Neuronal stem cell (in vitro differentiated cells): ENCODE measurements around the gene RPL13.
A peak's percentile ranks its signal among the peaks of the same experiment; 100 is the strongest.

Experiments used
- DNase-seq: peaks from one replicate; pipeline ENCODE4 v3.0.0-alpha.2; 2013; ENCODE audit warnings: low spot score
- H2AFZ ChIP-seq: one replicate; pipeline ENCODE4 v1.6.1; 2013; ENCODE audit warnings: mild to moderate bottlenecking, low read length, inconsistent platforms
- H2AK5ac ChIP-seq: 2 replicates; pipeline ENCODE4 v1.6.1; 2013; ENCODE audit warnings: low read depth, mild to moderate bottlenecking, inconsistent platforms, low read length, moderate library complexity, mixed read lengths
- H2BK120ac ChIP-seq: 2 replicates; pipeline ENCODE4 v1.6.1; 2013; ENCODE audit warnings: low read depth, mild to moderate bottlenecking, inconsistent platforms, low read length, moderate library complexity, mixed read lengths
- H2BK12ac ChIP-seq: one replicate; pipeline ENCODE4 v1.6.1; 2013; ENCODE audit warnings: low read length, inconsistent platforms
- H2BK15ac ChIP-seq: 2 replicates; pipeline ENCODE4 v1.6.1; 2013; ENCODE audit warnings: mild to moderate bottlenecking, low read length, inconsistent platforms, mixed read lengths
- H2BK5ac ChIP-seq: one replicate; pipeline ENCODE4 v1.6.1; 2013; ENCODE audit warnings: inconsistent platforms, mild to moderate bottlenecking, low read length, moderate library complexity
- H3K14ac ChIP-seq: one replicate; pipeline ENCODE4 v1.6.1; 2013; ENCODE audit warnings: low read length, inconsistent platforms
- H3K18ac ChIP-seq: 2 replicates; pipeline ENCODE4 v1.6.1; 2013; ENCODE audit warnings: low read length, inconsistent platforms
- H3K23ac ChIP-seq: 2 replicates; pipeline ENCODE4 v1.6.1; 2013; ENCODE audit warnings: low read depth, mild to moderate bottlenecking, mixed read lengths, low read length, inconsistent platforms; ENCODE audit not compliant: poor library complexity
- H3K27ac ChIP-seq: replicated peaks from 3 replicates; pipeline ENCODE4 v1.5.1; 2013; ENCODE audit warnings: low read length, inconsistent platforms
- H3K27me3 ChIP-seq, 3 experiments: 2 replicates each; pipeline ENCODE4 v1.6.1; 2013; ENCODE audit warnings: low read length in 3 of 3, mild to moderate bottlenecking in 2 of 3, inconsistent platforms in 1 of 3, low read depth in 1 of 3, mixed read lengths in 1 of 3, moderate library complexity in 1 of 3; ENCODE audit not compliant: control insufficient read depth in 3 of 3, insufficient read depth in 3 of 3
- H3K36me3 ChIP-seq, 2 donors: replicated peaks in 1 of 2; 2 replicates each; pipeline ENCODE4 v1.6.1; 2013; ENCODE audit warnings: low read length in 2 of 2; ENCODE audit not compliant: control insufficient read depth in 2 of 2, insufficient read depth in 2 of 2
- H3K4ac ChIP-seq: 2 replicates; pipeline ENCODE4 v1.6.1; 2013; ENCODE audit warnings: inconsistent platforms, mild to moderate bottlenecking, low read length, moderate library complexity
- H3K4me1 ChIP-seq, 2 donors: 1 replicate in 1 of 2; 2 replicates in 1 of 2; pipeline ENCODE4 v1.6.1; 2013; ENCODE audit warnings: low read length in 2 of 2, low read depth in 1 of 2; ENCODE audit not compliant: control insufficient read depth in 2 of 2, insufficient read depth in 1 of 2
- H3K4me2 ChIP-seq: one replicate; pipeline ENCODE4 v1.6.1; 2013; ENCODE audit warnings: mild to moderate bottlenecking, low read length, inconsistent platforms; ENCODE audit not compliant: insufficient read depth, poor library complexity, severe bottlenecking
- H3K4me3 ChIP-seq, 2 donors: 2 replicates each; pipeline ENCODE4 v1.5.1; 2013; ENCODE audit warnings: low read length in 2 of 2, mild to moderate bottlenecking in 2 of 2, inconsistent platforms in 1 of 2, moderate library complexity in 1 of 2
- H3K79me1 ChIP-seq: one replicate; pipeline ENCODE4 v1.6.1; 2013; ENCODE audit warnings: low read depth, mild to moderate bottlenecking, inconsistent platforms, low read length, moderate library complexity
- H3K9ac ChIP-seq: one replicate; pipeline ENCODE4 v1.6.1; 2013; ENCODE audit warnings: mild to moderate bottlenecking, low read depth, low read length, inconsistent platforms; ENCODE audit not compliant: poor library complexity
- H3K9me3 ChIP-seq, 2 donors: replicated peaks in 1 of 2; 2 replicates each; pipeline versions ENCODE3 to v1.6.1; 2013; ENCODE audit warnings: low read length in 2 of 2, mild to moderate bottlenecking in 2 of 2, inconsistent platforms in 1 of 2, low read depth in 1 of 2, mixed read lengths in 1 of 2, moderate library complexity in 1 of 2; ENCODE audit not compliant: control insufficient read depth in 2 of 2, insufficient read depth in 1 of 2
- H4K8ac ChIP-seq: one replicate; pipeline ENCODE4 v1.6.1; 2013; ENCODE audit warnings: low read depth, mild to moderate bottlenecking, inconsistent platforms, low read length, moderate library complexity
- H4K91ac ChIP-seq: one replicate; pipeline ENCODE4 v1.6.1; 2013; ENCODE audit warnings: low read length, low read depth, mild to moderate bottlenecking, inconsistent platforms; ENCODE audit not compliant: poor library complexity
- WGBS, 2 donors: extraction: QIAGEN DNeasy Blood & Tissue Kit; methylation state at CpG; one replicate each; pipeline ENCODE4 v1.1.7; 2013; ENCODE audit warnings: missing lambda C conversion rate in 2 of 2, mixed read lengths in 1 of 2; ENCODE audit not compliant: insufficient read length in 2 of 2, insufficient replicate concordance in 1 of 2; ENCODE audit errors: extremely low coverage in 2 of 2; 5-methylcytosine and 5-hydroxymethylcytosine counted together

RPL13 gene

DNA sequence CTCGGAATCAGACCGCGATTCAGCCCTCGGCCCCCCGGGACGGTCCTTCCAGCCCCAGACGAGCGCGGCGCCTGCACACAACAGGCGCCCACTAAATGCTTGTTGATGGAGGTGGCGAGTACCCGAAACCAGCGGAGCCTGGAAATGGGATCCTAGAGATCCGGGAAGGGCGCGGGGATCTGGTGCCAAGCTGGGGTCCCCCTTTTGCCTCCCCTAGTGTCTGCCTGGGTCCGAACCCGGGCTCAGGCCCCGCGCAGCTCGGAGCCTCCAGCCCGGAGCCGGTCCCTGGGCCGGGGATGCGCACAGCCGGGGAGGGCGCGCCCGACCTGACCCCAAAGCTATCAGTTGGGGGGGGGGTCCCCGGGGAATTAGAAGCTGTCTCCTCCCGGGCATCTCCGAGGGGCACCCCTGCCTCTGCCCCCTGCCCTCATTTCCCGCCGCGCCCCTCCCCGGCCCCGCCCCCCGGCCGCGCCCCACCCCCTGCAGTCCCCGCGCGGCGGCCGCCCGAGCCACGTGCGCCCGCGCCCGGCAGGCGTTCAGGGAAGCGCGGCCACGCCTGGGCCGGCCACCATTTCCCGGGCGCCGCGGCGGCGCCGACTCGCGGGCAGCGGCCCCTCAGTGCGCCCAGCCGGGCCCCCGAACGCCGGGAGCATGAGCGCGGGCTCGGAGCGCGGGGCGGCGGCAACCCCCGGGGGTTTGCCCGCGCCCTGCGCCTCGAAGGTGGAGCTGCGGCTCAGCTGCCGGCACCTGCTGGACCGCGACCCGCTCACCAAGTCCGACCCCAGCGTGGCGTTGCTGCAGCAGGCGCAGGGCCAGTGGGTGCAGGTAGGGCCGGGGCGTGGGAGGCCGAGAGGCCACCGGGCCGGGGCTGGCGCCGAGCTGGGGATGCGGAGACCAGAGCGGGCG is 15.0 kb downstream of the RPL13 start, which contains the start of gene CPNE7:
CPNE7 (plus strand) TSS at position 512 of the 906 bp plus-strand sequence; CDS start at position 652, 140 bp downstream.
- H2BK12ac ChIP-seq, result no peak within 1 kb of the TSS
- peaks cover 0 to 3% of the 10 kb centered on the region in 2 donors for H3K9me3 ChIP-seq
- peak within 1 kb of the TSS; percentile 85 for H3K23ac ChIP-seq
- H3K36me3 ChIP-seq, result no peaks in the 10 kb centered on the region
- no peak within 1 kb of the TSS for H4K91ac ChIP-seq
- no peak within 1 kb of the TSS for H3K4ac ChIP-seq
- H3K27me3 ChIP-seq, result peaks cover 21 to 36% (median 27%) of the 10 kb centered on the region in 3 experiments
- H3K27ac ChIP-seq, result no peak within 1 kb of the TSS
- H3K4me1 ChIP-seq, result peaks cover 0 to 2% of the 10 kb centered on the region in 2 donors
- no CpG with 5 or more reads among the region's 103 CpGs for WGBS, 2 donors
- peak within 1 kb of the TSS; percentile 80 for H3K4me2 ChIP-seq
- no peak within 1 kb of the TSS for H2BK120ac ChIP-seq
- peak within 1 kb of the TSS; percentile 83 for H2AFZ ChIP-seq
- H3K79me1 ChIP-seq, result no peaks in the 10 kb centered on the region
- peak within 1 kb of the TSS; percentile 24 for H2BK5ac ChIP-seq
- peak within 1 kb of the TSS; percentile 95 for H2AK5ac ChIP-seq
- peak within 1 kb of the TSS; percentile 81 for H3K9ac ChIP-seq
- H3K4me3 ChIP-seq, result peak within 1 kb of the TSS; percentile 32 to 78
- no peak for DNase-seq
- H2BK15ac ChIP-seq, result peak within 1 kb of the TSS; percentile 83
- peak within 1 kb of the TSS; percentile 82 for H3K14ac ChIP-seq
- peak within 1 kb of the TSS; percentile 94 for H3K18ac ChIP-seq
- no peak within 1 kb of the TSS for H4K8ac ChIP-seq

DNA sequence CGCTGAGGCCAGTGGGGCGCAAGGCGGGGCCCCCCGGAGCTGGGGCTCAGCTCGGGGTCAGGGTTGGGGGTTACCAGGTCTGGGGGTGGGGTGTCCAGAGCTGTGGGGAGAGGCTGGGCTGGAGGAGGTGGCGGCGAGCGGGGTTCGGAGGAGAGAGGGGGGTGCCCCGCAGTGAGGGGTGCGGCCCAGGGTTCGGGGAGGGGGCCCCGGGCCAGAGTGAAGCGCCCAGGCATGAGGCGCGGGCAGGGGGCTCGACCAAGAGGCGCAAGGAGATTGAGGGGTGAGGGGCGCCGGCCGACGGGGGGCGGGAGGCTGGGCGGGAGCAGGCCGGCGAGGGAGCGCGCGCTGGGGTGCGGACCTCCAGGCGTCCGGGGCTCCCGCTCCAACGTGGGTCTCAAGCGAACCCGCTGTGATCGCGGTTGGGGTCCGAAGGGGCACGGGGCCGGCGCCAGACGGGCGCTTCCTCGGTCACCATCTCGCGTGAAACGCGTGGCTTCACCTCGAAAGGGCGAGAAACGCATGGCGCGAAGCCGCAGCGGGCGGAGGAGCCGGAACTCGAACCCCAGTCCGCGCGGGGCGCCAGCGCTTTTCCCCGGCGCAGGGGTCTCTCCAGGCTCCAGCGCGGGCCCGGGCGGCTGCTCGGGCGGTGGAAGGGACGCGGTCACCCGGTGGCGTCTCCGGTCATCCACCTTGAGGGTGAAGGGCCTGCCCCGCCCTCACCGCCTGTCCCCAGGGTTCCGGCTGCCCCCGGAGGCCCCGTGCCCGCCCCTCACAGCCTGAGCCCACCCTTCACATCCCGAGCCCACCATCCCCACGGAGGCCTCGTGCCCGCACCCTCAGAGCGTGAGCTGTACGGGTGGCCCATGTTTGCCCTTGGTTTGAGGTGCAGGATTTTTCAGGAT is 15.9 kb downstream of the RPL13 start:
- H2BK12ac ChIP-seq, result no peak overlapping the region
- H2AK5ac ChIP-seq, result peak overlapping the region; percentile 95
- no CpG with 5 or more reads among the region's 89 CpGs for WGBS, 2 donors
- no peaks in the 10 kb centered on the region for H3K79me1 ChIP-seq
- peak overlapping the region; percentile 80 for H3K4me2 ChIP-seq
- H2AFZ ChIP-seq, result peak overlapping the region; percentile 81
- H3K9ac ChIP-seq, result peak overlapping the region; percentile 81
- H2BK5ac ChIP-seq, result peak overlapping the region; percentile 24
- DNase-seq, result no peak
- peak overlapping the region in 1 of 2 donors; percentile 78 for H3K4me3 ChIP-seq
- no peak overlapping the region for H2BK120ac ChIP-seq
- H3K14ac ChIP-seq, result peak overlapping the region; percentile 82
- H3K9me3 ChIP-seq, result peaks cover 0 to 3% of the 10 kb centered on the region in 2 donors
- peaks cover 0 to 2% of the 10 kb centered on the region in 2 donors for H3K4me1 ChIP-seq
- H2BK15ac ChIP-seq, result peak overlapping the region; percentile 67
- H4K8ac ChIP-seq, result no peak overlapping the region
- peak overlapping the region; percentile 94 for H3K18ac ChIP-seq
- H3K27ac ChIP-seq, result no peak overlapping the region
- peak overlapping the region; percentile 53 for H3K4ac ChIP-seq
- H3K23ac ChIP-seq, result peak overlapping the region; percentile 85
- no peak overlapping the region for H4K91ac ChIP-seq
- H3K27me3 ChIP-seq, result peaks cover 21 to 36% (median 27%) of the 10 kb centered on the region in 3 experiments
- no peaks in the 10 kb centered on the region for H3K36me3 ChIP-seq

DNA sequence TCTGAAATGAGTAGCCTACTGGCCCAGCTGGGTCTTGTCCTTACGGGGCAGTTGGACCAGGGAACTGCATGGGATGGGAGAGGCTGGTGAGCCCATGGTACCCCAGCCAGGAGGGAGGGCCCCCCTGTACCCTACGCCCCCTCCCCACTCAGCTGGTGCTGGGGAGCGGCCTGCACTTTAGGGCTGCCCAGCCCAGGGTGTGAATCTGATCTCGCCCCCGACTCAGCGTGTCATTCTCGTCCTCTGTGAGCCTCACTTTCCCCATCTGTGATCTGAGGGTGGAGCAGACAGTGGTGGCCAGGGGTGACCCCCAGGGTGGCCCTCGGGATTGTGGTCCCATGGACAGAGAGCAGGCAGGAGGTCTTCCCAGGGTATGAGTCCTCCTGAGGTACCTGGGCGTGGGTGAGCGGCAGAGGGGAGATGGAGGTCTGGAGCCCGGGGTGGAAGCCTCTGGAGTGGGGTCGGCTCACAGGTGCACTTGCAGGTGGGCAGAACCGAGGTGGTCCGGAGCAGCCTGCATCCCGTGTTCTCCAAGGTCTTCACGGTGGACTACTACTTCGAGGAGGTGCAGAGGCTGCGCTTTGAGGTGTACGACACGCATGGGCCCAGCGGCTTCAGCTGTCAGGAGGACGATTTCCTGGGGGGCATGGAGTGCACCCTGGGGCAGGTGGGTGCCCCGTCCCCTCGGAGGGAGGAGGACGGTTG is 16.7 kb downstream of the RPL13 start:
- no CpG with 5 or more reads among the region's 25 CpGs for WGBS, 2 donors
- Histone ChIP-seq H3K4me3 (no peak overlapping the region), H3K18ac (peak overlapping the region; percentile 38), H3K79me1 (no peaks in the 10 kb centered on the region), H2BK120ac (no peak overlapping the region), H4K8ac (no peak overlapping the region), H3K27ac (no peak overlapping the region), H3K27me3 (peaks cover 21 to 36% (median 27%) of the 10 kb centered on the region in 3 experiments), H3K4me1 (peaks cover 2 to 7% of the 10 kb centered on the region in 2 donors), H3K14ac (no peak overlapping the region), H2BK15ac (no peak overlapping the region), H3K36me3 (no peaks in the 10 kb centered on the region), H2AFZ (no peak overlapping the region), H3K23ac (peak overlapping the region; percentile 44), H3K4ac (peak overlapping the region; percentile 53), H2AK5ac (peak overlapping the region; percentile 84), H2BK5ac (no peak overlapping the region), H3K4me2 (no peak overlapping the region), H3K9ac (no peak overlapping the region), H2BK12ac (no peak overlapping the region), H3K9me3 (peaks cover 0 to 3% of the 10 kb centered on the region in 2 donors), H4K91ac (no peak overlapping the region)
- no peak for DNase-seq
